HepG2 (cell line): ENCODE data around the gene AIFM1. TPM values are rescaled to one million over a fixed set of nuclear protein-coding genes. Genes with fewer than 3 reads are reported as not detected.

Experiments
- ATAC-seq: fragments of 200-7000 bp; cut with Tn5 transposase; 3 replicates; pipeline ENCODE4 v1.9.1; 2020; ENCODE audit warnings: mild to moderate bottlenecking, moderate library complexity
- BruUV-seq: library from RNA; stranded (reverse); fragments of 400-500 nt; replicated peaks from 2 replicates; lab custom pipeline; 2021; lab: Mats Ljungman, UMichigan
- CTCF ChIA-PET: fragments of 300-600 bp; formaldehyde crosslinking; extraction: SDS; loops from one replicate; lab custom pipeline; 2021; ENCODE audit warnings: low total read pairs, inconsistent platforms, low intra/inter-chr PET ratio; lab: Yijun Ruan, JAX
- POLR2A ChIA-PET: fragments of 350-600 bp; sonication (Branson Sonifier 250); formaldehyde crosslinking; loops from one replicate; lab custom pipeline; 2020; ENCODE audit warnings: antibody characterized with exemption, inconsistent platforms; lab: Yijun Ruan, JAX
- DNase-seq: peaks from one replicate; pipeline ENCODE4 v3.0.0-alpha.2; 2015; ENCODE audit warnings: low spot score
- FAIRE-seq: peaks from 3 replicates; lab custom pipeline; 2011; peaks lifted over from hg19 to GRCh38; lab: Jason Lieb, UNC
- H2AFZ ChIP-seq: one replicate; pipeline ENCODE4 v1.6.1; 2011; ENCODE audit warnings: low read length, inconsistent platforms
- H3K27ac ChIP-seq: fragments of 300-600 bp; 3 replicates; pipeline ENCODE4 v1.8.0; 2011; ENCODE audit warnings: mixed run types, mild to moderate bottlenecking, mixed read lengths, low read length, inconsistent platforms; ENCODE audit not compliant: insufficient read depth; ENCODE audit errors: extremely low read length
- H3K27me3 ChIP-seq, 2 experiments: fragments of 200-600 bp in 1 of 2; 2 replicates in 1 of 2; 3 replicates in 1 of 2; pipeline versions ENCODE4 v1.6.0 to v1.8.0; 2011; ENCODE audit warnings: low read length in 2 of 2, mild to moderate bottlenecking in 2 of 2, moderate library complexity in 2 of 2, inconsistent platforms in 1 of 2; ENCODE audit not compliant: insufficient read depth in 2 of 2, control insufficient read depth in 1 of 2
- H3K36me3 ChIP-seq, 2 experiments: fragments of 200-600 bp in 1 of 2; replicated peaks in 1 of 2; 2 replicates in 1 of 2; 3 replicates in 1 of 2; pipeline versions ENCODE4 v1.5.1 to v1.8.0; 2011; ENCODE audit warnings: low read length in 2 of 2, inconsistent platforms in 1 of 2; ENCODE audit not compliant: insufficient read depth in 2 of 2, control insufficient read depth in 1 of 2
- H3K4me1 ChIP-seq: 2 replicates; pipeline ENCODE4 v1.5.1; 2012; ENCODE audit warnings: low read length, inconsistent platforms; ENCODE audit not compliant: insufficient read depth
- H3K4me2 ChIP-seq: 2 replicates; pipeline ENCODE4 v1.6.0; 2011; ENCODE audit warnings: low read depth, low read length, inconsistent platforms
- H3K4me3 ChIP-seq, 3 experiments: fragments of 200-600 bp in 1 of 3; sonication (generic), shearing (Covaris generic) in 1 of 3; replicated peaks in 1 of 3; 2 replicates each; pipeline ENCODE4 v1.5.1; 2011 to 2016; ENCODE audit warnings: low read length in 3 of 3, inconsistent platforms in 2 of 3, low read depth in 2 of 3, mild to moderate bottlenecking in 2 of 3, control low read depth in 1 of 3, mixed read lengths in 1 of 3; ENCODE audit not compliant: insufficient read depth in 1 of 3
- H3K79me2 ChIP-seq: one replicate; pipeline ENCODE4 v1.6.1; 2011; ENCODE audit warnings: low read length, inconsistent platforms; ENCODE audit not compliant: insufficient read depth
- H3K9ac ChIP-seq: 2 replicates; pipeline ENCODE4 v1.6.0; 2011; ENCODE audit warnings: mild to moderate bottlenecking, low read depth, low read length, inconsistent platforms; ENCODE audit not compliant: insufficient read depth
- H3K9me3 ChIP-seq: 2 replicates; pipeline ENCODE4 v1.5.1; 2012; ENCODE audit warnings: mild to moderate bottlenecking, low read length
- H4K20me1 ChIP-seq: 2 replicates; pipeline ENCODE4 v1.6.0; 2011; ENCODE audit warnings: inconsistent platforms, mild to moderate bottlenecking, low read length, moderate library complexity; ENCODE audit not compliant: insufficient read depth
- HNRNPL ChIP-seq: fragments of 200-400 bp; formaldehyde crosslinking; IDR thresholded peaks from 2 replicates; pipeline ENCODE4 v1.6.1; 2017; ENCODE audit warnings: mild to moderate bottlenecking, low read depth, low read length
- MEIS2 ChIP-seq: sonication (generic); formaldehyde crosslinking; IDR thresholded peaks from 2 replicates; pipeline ENCODE4 v1.9.0; 2021; ENCODE audit warnings: mild to moderate bottlenecking, missing genetic modification reagents
- PHF5A ChIP-seq: IDR thresholded peaks from one replicate; pipeline ENCODE4 v1.6.1; 2018; ENCODE audit warnings: low read depth, missing genetic modification reagents; ENCODE audit not compliant: unreplicated experiment
- SMARCE1 ChIP-seq: fragments of 450-650 bp; IDR thresholded peaks from 2 replicates; pipeline ENCODE4 v1.6.1; 2017; ENCODE audit warnings: borderline replicate concordance
- ZFY ChIP-seq: sonication (generic); formaldehyde crosslinking; IDR thresholded peaks from 2 replicates; pipeline ENCODE4 v1.4.0; 2020; ENCODE audit warnings: missing genetic modification reagents
- ZIK1 ChIP-seq: sonication (generic); formaldehyde crosslinking; IDR thresholded peaks from 2 replicates; pipeline ENCODE4 v1.5.0; 2020; ENCODE audit warnings: mild to moderate bottlenecking, low read depth, missing genetic modification reagents, borderline replicate concordance
- ZNF138 ChIP-seq: sonication (generic); formaldehyde crosslinking; IDR thresholded peaks from 2 replicates; pipeline ENCODE4 v1.5.0; 2020; ENCODE audit warnings: mild to moderate bottlenecking, low read depth, missing genetic modification reagents
- ZNF350 ChIP-seq: sonication (generic); formaldehyde crosslinking; IDR thresholded peaks from 2 replicates; pipeline ENCODE4 v1.4.0; 2020; ENCODE audit warnings: mild to moderate bottlenecking, low read depth, missing genetic modification reagents, borderline replicate concordance
- ZNF362 ChIP-seq: sonication (generic); formaldehyde crosslinking; IDR thresholded peaks from 2 replicates; pipeline ENCODE4 v1.4.0; 2020; ENCODE audit warnings: missing genetic modification reagents, mild to moderate bottlenecking, borderline replicate concordance
- WGBS: methylation state at CpG from one replicate; pipeline ENCODE4 v1.1.6; 2017; ENCODE audit warnings: low lambda C conversion rate; 5-methylcytosine and 5-hydroxymethylcytosine counted together
- in situ Hi-C: cut with HindIII; loops from 2 replicates; pipeline ENCODE4 v1.10.0; 2017; ENCODE audit warnings: low pct_unique_long_range_greater_than_20kb; ENCODE audit not compliant: extremely low pct_ligation_motif_present
- intact Hi-C: fragments of 100-400 bp; cut with micrococcal nuclease; formaldehyde crosslinking; loops from one replicate; pipeline ENCODE4 v1.10.0; 2022; ENCODE audit not compliant: unreplicated experiment
- polyA plus RNA-seq, 8 experiments: library from polyadenylated mRNA; depleted of rRNA in 3 of 8; stranded (reverse) in 7 of 8; unstranded in 1 of 8; fragments of >200 nt; fragmentation: Illumina TruSeq in 4 of 8; extraction: Trizol in 4 of 8; gene quantifications; 2 replicates each; pipeline versions ENCODE4 v1.2.1 to v1.2.3, GENCODE V29; 2011 to 2016; ENCODE audit warnings: low read depth in 4 of 8, missing spikeins in 1 of 8, mixed read lengths in 1 of 8; ENCODE audit not compliant: insufficient read depth in 1 of 8
- total RNA-seq, 5 experiments: library from RNA; depleted of rRNA; stranded (reverse); fragments of >200 nt; fragmentation: Illumina TruSeq; extraction: Trizol; gene quantifications; 2 replicates each; pipeline ENCODE4 v1.2.3, GENCODE V29; 2016; ENCODE audit warnings: low read depth in 1 of 5
- TF ChIP-seq, protein P1 (sequence below): sonication (generic); formaldehyde crosslinking; IDR thresholded peaks from 2 replicates; pipeline ENCODE4 v1.4.0; 2020; ENCODE audit warnings: missing genetic modification reagents, mild to moderate bottlenecking, borderline replicate concordance
- TF ChIP-seq, protein P2 (sequence below): sonication (generic); formaldehyde crosslinking; IDR thresholded peaks from 2 replicates; pipeline ENCODE4 v1.5.0; 2020; ENCODE audit warnings: missing genetic modification reagents
- TF ChIP-seq, protein P3 (sequence below): IDR thresholded peaks from 2 replicates; pipeline ENCODE4 v1.6.1; 2016; ENCODE audit warnings: missing biosample characterization, missing genetic modification reagents, low read depth
- TF ChIP-seq, protein P4 (sequence below): sonication (generic); formaldehyde crosslinking; conservative IDR thresholded peaks from 2 replicates; pipeline ENCODE4 v1.8.0; 2022; ENCODE audit warnings: missing genetic modification reagents

AIFM1 gene
- total and polyA plus RNA-seq, 2 of the 13 experiments (the other 11 are each of a cell fraction or from before 2014, with no cell fraction given) = 42.8 to 46.9 TPM

GRCh38 chrX:130083107-130083490, 82.5 kb downstream of the AIFM1 start (continued):
- TF ChIP-seq, protein P1, sequence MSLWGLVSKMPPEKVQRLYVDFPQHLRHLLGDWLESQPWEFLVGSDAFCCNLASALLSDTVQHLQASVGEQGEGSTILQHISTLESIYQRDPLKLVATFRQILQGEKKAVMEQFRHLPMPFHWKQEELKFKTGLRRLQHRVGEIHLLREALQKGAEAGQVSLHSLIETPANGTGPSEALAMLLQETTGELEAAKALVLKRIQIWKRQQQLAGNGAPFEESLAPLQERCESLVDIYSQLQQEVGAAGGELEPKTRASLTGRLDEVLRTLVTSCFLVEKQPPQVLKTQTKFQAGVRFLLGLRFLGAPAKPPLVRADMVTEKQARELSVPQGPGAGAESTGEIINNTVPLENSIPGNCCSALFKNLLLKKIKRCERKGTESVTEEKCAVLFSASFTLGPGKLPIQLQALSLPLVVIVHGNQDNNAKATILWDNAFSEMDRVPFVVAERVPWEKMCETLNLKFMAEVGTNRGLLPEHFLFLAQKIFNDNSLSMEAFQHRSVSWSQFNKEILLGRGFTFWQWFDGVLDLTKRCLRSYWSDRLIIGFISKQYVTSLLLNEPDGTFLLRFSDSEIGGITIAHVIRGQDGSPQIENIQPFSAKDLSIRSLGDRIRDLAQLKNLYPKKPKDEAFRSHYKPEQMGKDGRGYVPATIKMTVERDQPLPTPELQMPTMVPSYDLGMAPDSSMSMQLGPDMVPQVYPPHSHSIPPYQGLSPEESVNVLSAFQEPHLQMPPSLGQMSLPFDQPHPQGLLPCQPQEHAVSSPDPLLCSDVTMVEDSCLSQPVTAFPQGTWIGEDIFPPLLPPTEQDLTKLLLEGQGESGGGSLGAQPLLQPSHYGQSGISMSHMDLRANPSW (CRISPR knock-in tag) = no peak
- no peak for TF ChIP-seq ZNF138

DNA sequence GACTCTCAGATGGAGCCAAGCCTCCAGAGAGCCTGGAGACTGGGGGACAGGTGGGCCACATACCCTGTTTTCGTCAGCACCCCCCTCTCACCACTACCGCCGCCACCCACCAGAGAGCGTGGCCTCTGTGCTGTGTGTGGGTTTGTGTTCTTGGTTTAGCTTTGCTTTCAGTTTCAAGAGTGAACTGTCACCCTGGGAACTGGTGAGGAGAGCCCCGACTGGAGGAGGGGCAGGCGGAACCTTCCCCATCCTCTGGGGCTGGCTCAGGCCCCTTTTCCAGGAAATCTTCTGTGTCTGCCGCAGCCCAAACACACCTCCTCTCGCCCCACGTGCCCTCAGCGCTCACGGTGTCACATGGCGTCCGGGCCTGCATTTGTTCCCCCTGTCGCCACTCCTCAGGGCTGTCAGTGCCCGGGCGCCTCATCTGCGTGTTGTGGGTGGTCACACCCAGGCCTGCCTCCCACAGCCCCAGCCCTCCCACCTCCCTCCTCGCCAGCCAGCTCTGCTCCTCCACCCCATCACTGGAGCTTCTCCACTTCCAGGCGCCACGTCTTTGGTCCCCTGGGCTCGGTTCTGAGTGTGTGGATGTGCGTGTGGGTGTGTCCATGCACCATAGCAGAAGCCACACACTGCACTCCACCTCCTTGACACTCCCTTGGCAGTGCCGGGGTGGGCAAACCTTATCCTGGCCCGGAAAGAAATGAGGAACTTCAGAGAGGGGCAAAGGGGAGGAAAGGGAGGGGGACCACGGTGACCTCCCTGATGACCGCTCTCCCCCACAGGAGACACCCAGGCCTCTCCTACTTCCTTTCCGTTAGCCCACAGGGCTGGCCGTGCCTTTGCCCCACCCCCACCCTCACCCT, 83.2 kb downstream of the AIFM1 start:
- ATAC-seq (no peak; the same call in 2 of the 3 replicates), DNase-seq (no peak), FAIRE-seq (no peak)
- H3K36me3 ChIP-seq = no peaks in the 10 kb centered on the region
- H3K79me2 ChIP-seq = no peaks in the 10 kb centered on the region
- no TSS peak for BruUV-seq
- no peak overlapping the region for H3K4me2 ChIP-seq
- H3K4me1 ChIP-seq = peaks cover 9% of the 10 kb centered on the region
- H2AFZ ChIP-seq = no peak overlapping the region
- no peaks in the 10 kb centered on the region for H3K9me3 ChIP-seq
- no peak overlapping the region for H3K4me3 ChIP-seq
- POLR2A ChIA-PET = no interaction called here
- in situ Hi-C loops = loop anchor here (5.0 kb wide), 2 partner anchors 35 to 110 kb away; no protein-coding TSS in a partner anchor
- intact Hi-C loops = no loop called here
- no peaks in the 10 kb centered on the region for H3K27me3 ChIP-seq
- CTCF ChIA-PET = no interaction called here
- H3K27ac ChIP-seq = no peak overlapping the region
- 87% methylated on average over 7 of the region's 28 CpGs for WGBS
- H4K20me1 ChIP-seq = no peaks in the 10 kb centered on the region
- H3K9ac ChIP-seq = no peak overlapping the region
- TF ChIP-seq PHF5A (CRISPR knock-in tag) = no peak
- TF ChIP-seq, protein P2, sequence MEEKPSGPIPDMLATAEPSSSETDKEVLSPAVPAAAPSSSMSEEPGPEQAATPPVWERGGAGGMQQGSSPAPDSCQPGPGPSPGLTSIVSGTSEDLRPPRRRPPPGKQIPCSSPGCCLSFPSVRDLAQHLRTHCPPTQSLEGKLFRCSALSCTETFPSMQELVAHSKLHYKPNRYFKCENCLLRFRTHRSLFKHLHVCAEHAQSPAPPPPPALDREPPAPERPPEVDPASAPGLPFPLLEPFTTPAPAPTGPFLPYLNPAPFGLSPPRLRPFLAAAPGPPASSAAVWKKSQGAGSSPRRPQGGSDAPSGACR (CRISPR knock-in tag) = no peak
- TF ChIP-seq HNRNPL = no peak
- TF ChIP-seq ZNF350 = no peak
- TF ChIP-seq, protein P3, sequence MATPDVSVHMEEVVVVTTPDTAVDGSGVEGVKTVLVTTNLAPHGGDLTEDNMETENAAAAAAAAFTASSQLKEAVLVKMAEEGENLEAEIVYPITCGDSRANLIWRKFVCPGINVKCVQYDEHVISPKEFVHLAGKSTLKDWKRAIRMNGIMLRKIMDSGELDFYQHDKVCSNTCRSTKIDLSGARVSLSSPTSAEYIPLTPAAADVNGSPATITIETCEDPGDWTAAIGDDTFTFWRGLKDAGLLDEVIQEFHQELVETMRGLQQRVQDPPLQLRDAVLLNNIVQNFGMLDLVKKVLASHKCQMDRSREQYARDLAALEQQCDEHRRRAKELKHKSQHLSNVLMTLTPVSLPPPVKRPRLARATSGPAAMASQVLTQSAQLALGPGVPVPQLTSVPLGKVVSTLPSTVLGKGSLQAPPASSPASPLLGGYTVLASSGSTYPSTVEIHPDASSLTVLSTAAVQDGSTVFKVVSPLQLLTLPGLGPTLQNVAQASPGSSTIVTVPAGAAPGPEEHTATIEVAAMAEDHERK = no peak
- TF ChIP-seq SMARCE1 = no peak
- no peak for TF ChIP-seq ZIK1 (CRISPR knock-in tag)
- no peak for TF ChIP-seq MEIS2
- no peak for TF ChIP-seq ZFY
- no peak for TF ChIP-seq ZNF362 (CRISPR knock-in tag)
- TF ChIP-seq, protein P4, sequence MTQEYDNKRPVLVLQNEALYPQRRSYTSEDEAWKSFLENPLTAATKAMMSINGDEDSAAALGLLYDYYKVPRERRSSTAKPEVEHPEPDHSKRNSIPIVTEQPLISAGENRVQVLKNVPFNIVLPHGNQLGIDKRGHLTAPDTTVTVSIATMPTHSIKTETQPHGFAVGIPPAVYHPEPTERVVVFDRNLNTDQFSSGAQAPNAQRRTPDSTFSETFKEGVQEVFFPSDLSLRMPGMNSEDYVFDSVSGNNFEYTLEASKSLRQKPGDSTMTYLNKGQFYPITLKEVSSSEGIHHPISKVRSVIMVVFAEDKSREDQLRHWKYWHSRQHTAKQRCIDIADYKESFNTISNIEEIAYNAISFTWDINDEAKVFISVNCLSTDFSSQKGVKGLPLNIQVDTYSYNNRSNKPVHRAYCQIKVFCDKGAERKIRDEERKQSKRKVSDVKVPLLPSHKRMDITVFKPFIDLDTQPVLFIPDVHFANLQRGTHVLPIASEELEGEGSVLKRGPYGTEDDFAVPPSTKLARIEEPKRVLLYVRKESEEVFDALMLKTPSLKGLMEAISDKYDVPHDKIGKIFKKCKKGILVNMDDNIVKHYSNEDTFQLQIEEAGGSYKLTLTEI (CRISPR knock-in tag) = no peak
